IgD-negative memory B cell (primary cell): Measurements from ENCODE around the gene MBLAC1. TPM values are rescaled to one million over a fixed set of nuclear protein-coding genes. Genes with fewer than 3 reads are reported as not detected.
"Not testable (repeated sequence)": the region's sequence is repeated elsewhere in the genome, so short reads cannot be mapped to it uniquely, and the experiment has no call there.

Experiments
- H3K27ac Mint-ChIP-seq, 3 donors: one replicate each; pipeline ENCODE4 v1.8.0; 2020 to 2022; ENCODE audit warnings: mild to moderate bottlenecking in 3 of 3, mixed read lengths in 3 of 3, moderate library complexity in 1 of 3
- H3K27me3 Mint-ChIP-seq: one replicate; pipeline ENCODE4 v1.8.0; 2021; ENCODE audit warnings: mixed read lengths
- H3K36me3 Mint-ChIP-seq: one replicate; pipeline ENCODE4 v1.8.0; 2020; ENCODE audit warnings: mild to moderate bottlenecking, mixed read lengths
- H3K4me1 Mint-ChIP-seq, 3 donors: one replicate each; pipeline ENCODE4 v1.8.0; 2020 to 2022; ENCODE audit warnings: mixed read lengths in 3 of 3, mild to moderate bottlenecking in 1 of 3
- H3K4me3 Mint-ChIP-seq, 4 donors: one replicate each; pipeline ENCODE4 v1.8.0; 2020 to 2022; ENCODE audit warnings: mild to moderate bottlenecking in 4 of 4, mixed read lengths in 4 of 4, moderate library complexity in 3 of 4
- H3K9me3 Mint-ChIP-seq, 3 donors: one replicate each; pipeline ENCODE4 v1.8.0; 2020 to 2021; ENCODE audit warnings: mixed read lengths in 3 of 3, mild to moderate bottlenecking in 1 of 3
- polyA plus RNA-seq: library from polyadenylated mRNA; unstranded; fragments of 300-500 nt; fragmentation: Illumina TruSeq; gene quantifications from one replicate; pipeline ENCODE4 v1.2.3, GENCODE V29; 2021

Gene MBLAC1
- polyA plus RNA-seq, 1 donor from 2014 or later: 1.4 TPM

DNA sequence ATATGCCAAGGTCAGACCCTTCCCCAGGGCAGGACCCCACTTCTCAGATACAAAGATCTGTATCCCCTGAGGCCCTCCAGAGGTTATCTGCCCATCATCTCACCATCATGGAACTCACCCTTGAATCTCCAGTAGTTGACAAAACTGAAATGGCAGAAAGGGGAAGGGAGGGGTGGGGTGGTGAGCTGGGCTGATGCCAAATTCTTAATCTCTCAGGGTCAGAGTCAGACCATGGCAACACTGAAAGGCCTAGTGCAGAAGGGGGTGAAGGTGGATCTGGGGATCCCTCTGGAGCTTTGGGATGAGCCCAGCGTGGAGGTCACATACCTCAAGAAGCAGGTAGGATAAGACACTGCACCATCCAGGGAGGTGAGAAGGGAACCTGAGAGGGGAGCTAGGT is 4.2 kb upstream of the MBLAC1 start:
- peak overlapping the region in 2 of 4 donors; percentile 28 to 70 for H3K4me3 Mint-ChIP-seq
- H3K27me3 Mint-ChIP-seq: no peaks in the 10 kb centered on the region
- no peaks in the 10 kb centered on the region for H3K9me3 Mint-ChIP-seq
- H3K4me1 Mint-ChIP-seq: peaks cover 30 to 33% (median 31%) of the 10 kb centered on the region in 3 donors
- H3K36me3 Mint-ChIP-seq: peaks cover 5% of the 10 kb centered on the region
- H3K27ac Mint-ChIP-seq: no peak overlapping the region

DNA sequence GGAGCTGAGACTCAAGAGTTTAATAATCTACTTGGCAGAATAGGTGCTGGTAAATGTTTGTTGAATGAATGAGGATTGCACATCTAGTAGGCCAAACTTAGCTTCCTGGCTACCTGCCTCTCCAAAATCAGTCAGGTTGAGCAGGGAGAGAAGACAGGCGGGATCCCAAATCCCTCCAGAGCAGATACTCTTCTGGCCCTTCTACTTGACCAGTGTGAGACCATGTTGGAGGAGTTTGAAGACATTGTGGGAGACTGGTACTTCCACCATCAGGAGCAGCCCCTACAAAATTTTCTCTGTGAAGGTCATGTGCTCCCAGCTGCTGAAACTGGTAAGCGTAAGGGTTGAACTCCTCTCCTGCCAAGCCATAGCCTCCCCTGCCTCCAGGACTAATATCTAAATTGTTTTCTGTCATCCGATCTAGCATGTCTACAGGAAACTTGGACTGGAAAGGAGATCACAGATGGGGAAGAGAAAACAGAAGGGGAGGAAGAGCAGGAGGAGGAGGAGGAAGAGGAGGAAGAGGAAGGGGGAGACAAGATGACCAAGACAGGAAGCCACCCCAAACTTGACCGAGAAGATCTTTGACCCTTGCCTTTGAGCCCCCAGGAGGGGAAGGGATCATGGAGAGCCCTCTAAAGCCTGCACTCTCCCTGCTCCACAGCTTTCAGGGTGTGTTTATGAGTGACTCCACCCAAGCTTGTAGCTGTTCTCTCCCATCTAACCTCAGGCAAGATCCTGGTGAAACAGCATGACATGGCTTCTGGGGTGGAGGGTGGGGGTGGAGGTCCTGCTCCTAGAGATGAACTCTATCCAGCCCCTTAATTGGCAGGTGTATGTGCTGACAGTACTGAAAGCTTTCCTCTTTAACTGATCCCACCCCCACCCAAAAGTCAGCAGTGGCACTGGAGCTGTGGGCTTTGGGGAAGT is 2.2 kb upstream of the MBLAC1 start:
- H3K27me3 Mint-ChIP-seq: no peaks in the 10 kb centered on the region
- H3K4me1 Mint-ChIP-seq: peaks cover 22 to 30% (median 26%) of the 10 kb centered on the region in 3 donors
- no peaks in the 10 kb centered on the region for H3K9me3 Mint-ChIP-seq
- peak overlapping the region; percentile 44 to 96 (median 82) for H3K4me3 Mint-ChIP-seq
- H3K36me3 Mint-ChIP-seq: peaks cover 5% of the 10 kb centered on the region
- H3K27ac Mint-ChIP-seq: peak overlapping the region in 2 of 3 donors; percentile 78 to 93

DNA sequence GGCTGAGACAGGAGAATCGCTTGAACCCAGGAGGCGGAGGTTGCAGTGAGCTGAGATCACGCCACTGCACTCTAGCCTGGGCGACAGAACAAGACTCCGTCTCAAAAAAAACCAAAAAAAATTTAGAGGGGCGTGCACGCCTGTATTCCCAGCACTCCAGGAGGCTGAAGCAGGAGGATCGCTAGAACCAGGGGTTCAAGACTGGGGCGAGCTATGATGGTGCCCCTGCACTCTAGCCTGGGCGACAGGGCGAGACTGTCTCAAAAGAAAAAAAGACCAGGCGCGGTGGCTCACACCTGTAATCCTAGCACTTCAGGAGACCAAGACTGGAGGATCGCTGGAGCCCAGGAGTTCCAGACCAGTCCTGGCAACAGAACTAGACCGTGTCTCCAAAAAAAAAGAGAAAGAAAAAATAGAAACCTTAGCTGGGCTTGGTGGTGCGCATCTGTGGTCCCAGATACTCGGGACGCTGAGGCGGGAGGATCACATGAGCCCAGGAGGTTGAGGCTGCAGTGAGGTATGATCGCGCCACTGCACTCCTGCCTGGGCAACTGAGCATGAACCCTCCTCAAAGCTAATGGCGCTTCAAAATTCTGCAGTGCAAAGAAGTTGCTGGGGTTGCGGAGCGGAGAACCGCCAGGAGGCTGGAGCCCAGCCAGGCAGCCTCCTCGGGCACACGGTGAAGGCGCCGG is 382 bp upstream of the MBLAC1 start:
- no peaks in the 10 kb centered on the region for H3K9me3 Mint-ChIP-seq
- H3K4me3 Mint-ChIP-seq: peak overlapping the region; percentile 96 to 100 (median 100)
- peaks cover 18 to 20% (median 19%) of the 10 kb centered on the region in 3 donors for H3K4me1 Mint-ChIP-seq
- peak overlapping the region; percentile 93 to 99 (median 99) for H3K27ac Mint-ChIP-seq
- peaks cover 5% of the 10 kb centered on the region for H3K36me3 Mint-ChIP-seq
- H3K27me3 Mint-ChIP-seq: no peaks in the 10 kb centered on the region

DNA sequence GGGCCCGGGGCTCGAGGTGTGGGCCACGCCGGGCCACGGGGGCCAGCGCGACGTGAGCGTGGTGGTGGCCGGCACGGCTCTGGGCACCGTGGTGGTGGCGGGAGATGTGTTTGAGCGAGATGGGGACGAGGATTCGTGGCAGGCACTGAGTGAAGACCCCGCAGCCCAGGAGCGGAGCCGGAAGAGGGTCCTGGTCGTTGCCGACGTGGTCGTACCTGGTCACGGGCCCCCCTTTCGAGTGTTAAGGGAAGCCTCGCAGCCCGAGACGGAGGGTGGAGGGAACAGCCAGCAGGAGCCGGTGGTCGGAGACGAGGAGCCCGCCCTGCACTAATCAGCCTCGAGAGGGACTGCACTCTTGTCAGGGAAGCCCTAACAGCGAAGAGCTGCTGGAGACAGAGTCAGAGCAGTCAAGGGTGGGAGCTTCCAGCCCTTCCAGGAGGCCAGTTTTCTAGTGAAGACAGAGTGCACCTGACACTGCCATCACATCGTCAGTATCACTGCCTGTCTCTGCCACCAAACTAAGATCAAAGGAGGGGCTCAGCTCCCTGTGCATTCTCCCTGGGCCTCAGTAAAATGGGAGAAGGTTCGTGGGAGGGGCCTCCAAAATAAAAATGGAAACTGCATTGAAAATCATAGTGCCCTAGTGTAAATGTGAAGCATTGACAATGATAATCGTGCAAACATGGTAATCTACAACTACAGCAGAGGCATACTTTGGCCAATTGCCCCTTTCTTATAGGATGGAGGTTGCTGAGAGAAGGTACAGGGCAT is 1.3 kb downstream of the MBLAC1 start:
- H3K36me3 Mint-ChIP-seq: peaks cover 2% of the 10 kb centered on the region
- H3K4me3 Mint-ChIP-seq: peak overlapping the region; percentile 78 to 90 (median 80)
- no peaks in the 10 kb centered on the region for H3K27me3 Mint-ChIP-seq
- H3K9me3 Mint-ChIP-seq: no peaks in the 10 kb centered on the region
- peak overlapping the region; percentile 27 to 69 (median 59) for H3K27ac Mint-ChIP-seq
- peaks cover 24 to 25% (median 24%) of the 10 kb centered on the region in 3 donors for H3K4me1 Mint-ChIP-seq

DNA sequence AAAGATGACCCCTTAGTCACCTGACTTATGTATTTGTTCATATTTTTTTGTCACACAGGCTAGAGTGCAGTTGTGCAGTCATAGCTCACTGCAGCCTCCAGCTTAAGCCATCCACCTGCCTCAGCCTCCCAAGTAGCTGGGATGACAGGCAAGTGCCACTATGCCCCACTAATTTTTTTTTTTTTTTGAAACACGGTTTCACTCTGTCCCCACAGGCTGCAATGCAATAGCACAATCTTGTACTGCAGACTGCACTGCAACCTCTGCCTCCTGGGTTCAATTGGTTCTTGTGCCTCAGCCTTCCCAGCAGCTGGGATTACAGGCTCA is 1.8 kb downstream of the MBLAC1 start:
- Mint-ChIP-seq H3K36me3 (peaks cover 2% of the 10 kb centered on the region), H3K4me3 (peak overlapping the region in 3 of 4 donors; percentile 78 to 90 (median 81)), H3K9me3 (no peaks in the 10 kb centered on the region), H3K4me1 (peaks cover 24 to 25% (median 24%) of the 10 kb centered on the region in 3 donors), H3K27ac (peak overlapping the region in 1 of 3 donors; percentile 69), H3K27me3 (no peaks in the 10 kb centered on the region)

DNA sequence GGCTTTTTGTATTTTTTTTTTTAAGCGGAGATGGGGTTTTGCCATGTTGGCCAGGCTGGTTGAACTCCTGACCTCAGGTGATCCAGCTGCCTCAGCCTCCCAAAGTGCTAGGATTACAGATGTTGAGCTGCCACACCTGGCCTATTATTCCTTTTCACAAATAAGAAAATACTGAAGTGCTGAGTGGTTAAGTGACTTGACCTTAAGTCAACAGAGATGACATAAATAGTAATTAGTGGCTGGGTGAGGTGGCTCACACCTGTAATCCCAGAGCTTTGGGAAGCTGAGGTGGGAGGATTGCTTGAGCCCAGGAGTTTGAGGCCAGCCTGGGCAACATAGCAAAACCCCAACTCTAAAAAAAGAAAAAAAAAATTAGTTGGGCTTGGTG is 3.4 kb downstream of the MBLAC1 start:
- H3K27ac Mint-ChIP-seq, H3K4me3 Mint-ChIP-seq, H3K9me3 Mint-ChIP-seq, H3K36me3 Mint-ChIP-seq, H3K27me3 Mint-ChIP-seq: not testable (repeated sequence)
- peaks cover 12 to 22% (median 12%) of the 10 kb centered on the region in 3 donors for H3K4me1 Mint-ChIP-seq

DNA sequence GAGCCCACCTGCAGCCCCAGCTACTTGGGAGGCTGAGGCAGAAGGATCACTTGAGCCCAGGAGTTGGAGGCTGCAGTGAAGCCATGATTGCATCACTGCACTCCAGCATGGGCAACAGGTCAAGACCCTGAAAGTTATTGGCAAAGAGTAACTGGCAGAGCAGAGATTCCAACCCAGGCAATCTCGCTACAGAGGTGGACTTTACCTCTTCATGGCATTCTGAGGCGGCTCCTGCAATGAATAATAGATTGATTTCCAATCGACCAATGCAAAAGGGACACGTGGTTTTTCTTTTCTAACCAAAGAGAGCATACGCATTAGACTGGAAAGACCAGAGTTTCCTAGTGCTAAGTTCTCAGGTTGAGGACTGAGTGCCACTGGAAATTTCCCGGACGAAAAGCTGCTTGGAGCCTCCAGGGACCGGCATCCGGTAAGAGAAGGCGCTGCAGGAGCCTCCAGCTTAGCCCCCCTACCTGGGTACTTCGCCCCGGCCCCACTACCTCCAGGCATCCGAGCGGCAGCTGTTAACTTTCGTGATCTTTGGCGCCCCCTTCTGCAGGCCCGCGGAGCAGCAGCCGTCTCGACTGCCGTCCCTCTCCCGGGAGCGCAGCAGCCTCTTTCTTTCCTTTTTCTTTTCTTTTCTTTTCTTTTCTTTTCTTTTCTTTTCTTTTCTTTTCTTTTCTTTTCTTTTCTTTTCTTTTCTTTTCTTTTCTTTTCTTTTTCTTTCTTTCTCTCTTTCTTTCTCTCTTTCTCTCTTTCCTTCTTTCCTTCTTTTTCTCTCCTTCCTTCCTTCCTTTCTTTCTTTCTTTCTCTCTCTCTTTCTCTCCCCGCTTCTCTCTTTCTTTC is 4.1 kb downstream of the MBLAC1 start:
- Mint-ChIP-seq H3K27me3 (no peaks in the 10 kb centered on the region), H3K4me3 (peak overlapping the region in 2 of 4 donors; percentile 43 to 63), H3K4me1 (peaks cover 9 to 18% (median 12%) of the 10 kb centered on the region in 3 donors), H3K9me3 (no peaks in the 10 kb centered on the region), H3K36me3 (peaks cover 2% of the 10 kb centered on the region), H3K27ac (no peak overlapping the region)

DNA sequence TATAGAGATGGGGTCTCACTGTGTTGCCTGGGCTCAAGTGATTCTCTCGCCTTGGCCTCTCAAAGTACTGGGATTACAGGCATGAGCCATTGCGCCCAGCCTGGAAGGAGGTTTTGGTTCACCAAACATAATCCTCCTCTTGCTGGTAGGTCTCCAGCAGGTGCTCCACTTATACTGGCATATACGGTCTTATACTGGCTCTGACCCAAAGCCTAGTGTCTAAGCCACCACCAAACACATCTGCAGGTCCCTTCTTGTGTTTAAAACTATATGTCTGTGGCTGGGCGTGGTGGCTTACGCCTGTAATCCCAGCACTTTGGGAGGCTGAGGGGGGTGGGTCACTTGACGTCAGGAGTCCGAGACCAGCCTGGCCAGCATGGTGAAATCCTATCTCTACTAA is 5.4 kb downstream of the MBLAC1 start:
- peak overlapping the region in 1 of 3 donors; percentile 56 for H3K27ac Mint-ChIP-seq
- H3K4me3 Mint-ChIP-seq: peak overlapping the region in 1 of 4 donors; percentile 45
- no peaks in the 10 kb centered on the region for H3K9me3 Mint-ChIP-seq
- no peaks in the 10 kb centered on the region for H3K36me3 Mint-ChIP-seq
- no peaks in the 10 kb centered on the region for H3K27me3 Mint-ChIP-seq
- H3K4me1 Mint-ChIP-seq: peaks cover 4 to 11% (median 10%) of the 10 kb centered on the region in 3 donors

DNA sequence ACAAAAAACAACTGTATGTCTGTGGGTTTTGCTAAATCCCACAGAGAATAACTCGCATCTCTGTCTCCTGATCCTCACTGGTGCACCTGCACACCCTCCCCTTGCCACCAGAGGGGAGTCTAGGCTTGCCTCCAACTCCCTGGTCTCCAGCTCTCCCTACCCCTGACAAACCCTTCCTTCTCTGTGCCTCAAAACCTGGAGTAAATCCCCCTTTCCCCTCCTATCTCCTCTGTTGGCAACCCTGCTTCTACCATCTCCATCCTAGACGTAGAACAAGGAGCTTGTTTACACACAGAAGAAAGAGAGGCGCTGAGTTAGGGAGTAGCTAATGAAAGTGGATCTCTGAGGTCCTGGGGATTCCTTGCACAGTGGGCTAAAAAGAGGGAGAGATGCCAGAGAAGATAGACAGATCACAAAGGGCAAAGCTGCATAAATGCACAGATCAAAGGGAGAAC is 6.0 kb downstream of the MBLAC1 start:
- H3K36me3 Mint-ChIP-seq: no peaks in the 10 kb centered on the region
- peaks cover 6 to 13% (median 12%) of the 10 kb centered on the region in 3 donors for H3K4me1 Mint-ChIP-seq
- H3K4me3 Mint-ChIP-seq: peak overlapping the region in 2 of 4 donors; percentile 45 to 47
- H3K9me3 Mint-ChIP-seq: no peaks in the 10 kb centered on the region
- H3K27ac Mint-ChIP-seq: peak overlapping the region in 1 of 3 donors; percentile 56
- no peaks in the 10 kb centered on the region for H3K27me3 Mint-ChIP-seq

DNA sequence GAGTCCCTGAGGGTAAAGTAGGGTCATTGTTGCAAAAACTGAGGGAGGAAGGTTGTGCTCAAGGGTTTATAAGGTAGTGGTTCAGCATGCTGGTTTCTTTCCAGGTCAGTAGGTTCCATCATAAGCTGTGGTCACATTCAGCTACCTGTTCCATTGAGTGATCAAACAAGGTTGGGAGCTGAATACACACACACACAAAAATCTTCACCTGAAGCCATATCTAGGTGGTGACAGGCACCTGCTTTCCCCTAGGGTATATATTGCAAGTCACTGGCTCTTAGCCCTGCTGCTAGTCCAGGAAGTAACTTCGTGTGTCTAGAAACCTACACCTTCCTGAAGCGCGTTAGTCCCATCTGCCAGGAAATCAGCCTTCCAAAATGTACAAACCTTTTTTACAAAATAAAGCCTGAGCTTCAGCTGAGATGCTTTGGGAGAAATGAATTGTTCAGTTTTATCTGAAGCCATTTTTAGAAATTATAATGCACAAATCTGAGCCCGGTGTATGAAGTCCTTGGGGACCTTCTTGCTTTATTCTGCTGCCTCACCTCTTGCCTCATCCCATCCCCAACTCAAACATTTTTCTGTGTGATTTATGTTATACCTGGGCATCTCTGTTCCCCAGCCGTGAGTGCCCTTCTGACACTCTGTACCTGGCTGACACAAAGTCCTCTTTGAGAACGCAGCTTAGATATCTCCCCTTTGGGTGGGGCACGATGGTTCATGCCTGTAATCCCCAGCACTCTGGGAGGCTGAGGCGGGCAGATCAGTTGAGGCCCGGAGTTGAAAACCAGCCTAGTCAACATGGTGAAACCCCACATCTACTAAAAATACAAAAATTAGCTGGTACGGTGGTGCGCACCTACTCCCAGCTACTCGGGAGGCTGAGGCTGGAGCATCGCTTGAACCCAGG is 11.3 kb downstream of the MBLAC1 start:
- H3K4me3 Mint-ChIP-seq: peak overlapping the region; percentile 27 to 91 (median 70)
- H3K9me3 Mint-ChIP-seq: no peaks in the 10 kb centered on the region
- peak overlapping the region in 2 of 3 donors; percentile 63 to 94 for H3K27ac Mint-ChIP-seq
- H3K27me3 Mint-ChIP-seq: no peaks in the 10 kb centered on the region
- H3K36me3 Mint-ChIP-seq: no peaks in the 10 kb centered on the region
- H3K4me1 Mint-ChIP-seq: peaks cover 8 to 16% (median 14%) of the 10 kb centered on the region in 3 donors

DNA sequence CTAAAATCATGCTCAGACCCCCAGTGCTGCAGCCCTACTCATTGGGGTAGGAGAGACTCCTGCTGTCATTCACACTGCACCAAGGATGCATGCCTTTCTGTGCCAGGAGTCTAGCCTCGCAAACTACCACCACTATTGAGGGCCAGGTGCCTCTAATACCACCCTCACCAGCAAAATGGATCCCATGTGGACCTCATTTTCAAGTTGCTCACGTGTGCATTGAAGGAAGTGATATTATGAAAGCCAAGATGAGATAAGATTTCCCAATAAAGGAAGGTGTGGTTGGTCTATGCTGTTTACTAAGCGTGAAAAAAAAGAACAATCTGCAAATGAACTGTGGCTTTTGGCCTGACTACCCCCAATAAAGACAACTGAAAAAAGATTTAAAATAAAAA is 14.8 kb downstream of the MBLAC1 start:
- Mint-ChIP-seq H3K36me3 (no peaks in the 10 kb centered on the region), H3K4me3 (no peak overlapping the region), H3K9me3 (no peaks in the 10 kb centered on the region), H3K4me1 (peaks cover 8 to 16% (median 14%) of the 10 kb centered on the region in 3 donors), H3K27ac (no peak overlapping the region), H3K27me3 (no peaks in the 10 kb centered on the region)

DNA sequence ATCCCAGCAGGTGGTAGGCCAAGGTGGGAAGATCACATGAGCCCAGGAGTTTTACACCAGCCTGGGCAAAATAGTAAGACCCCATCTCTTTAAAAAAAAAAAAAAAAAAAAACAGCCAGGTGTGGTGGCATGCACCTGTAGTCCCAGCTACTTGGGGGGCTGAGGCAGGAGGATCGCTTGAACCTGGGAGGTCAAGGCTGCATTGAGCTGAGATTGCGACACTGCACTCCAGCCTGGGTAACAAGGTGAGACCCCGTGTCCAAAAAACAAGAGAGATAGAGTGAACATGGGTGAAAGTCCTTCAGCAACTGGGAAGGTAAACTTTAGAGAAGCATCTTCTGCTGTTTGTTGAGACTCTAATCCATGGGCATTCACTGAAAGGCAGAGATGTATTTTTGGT is 15.7 kb downstream of the MBLAC1 start:
- Mint-ChIP-seq H3K27me3 (no peaks in the 10 kb centered on the region), H3K36me3 (no peaks in the 10 kb centered on the region), H3K9me3 (no peaks in the 10 kb centered on the region), H3K4me1 (peaks cover 8 to 16% (median 14%) of the 10 kb centered on the region in 3 donors), H3K4me3 (no peak overlapping the region), H3K27ac (no peak overlapping the region)

DNA sequence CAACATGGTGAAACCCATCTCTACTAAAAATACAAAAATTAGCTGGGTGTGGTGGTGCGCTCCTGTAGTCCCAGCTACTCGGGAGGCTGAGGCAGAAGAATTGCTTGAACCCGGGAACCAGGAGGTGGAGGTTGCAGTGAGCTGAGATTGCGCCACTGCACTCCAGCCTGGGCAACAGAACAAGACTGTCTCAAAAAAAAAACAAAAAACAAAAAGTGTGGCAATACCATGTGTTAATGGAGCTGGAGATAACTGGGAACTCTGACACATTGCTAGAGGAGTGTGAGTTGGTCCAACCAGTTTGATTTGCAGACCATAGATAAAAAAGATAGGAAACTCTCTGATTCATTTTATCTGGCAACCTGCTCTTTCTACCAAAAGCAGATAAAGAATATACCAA is 19.6 kb downstream of the MBLAC1 start:
- not testable (repeated sequence) for H3K27me3 Mint-ChIP-seq, H3K4me3 Mint-ChIP-seq, H3K9me3 Mint-ChIP-seq, H3K27ac Mint-ChIP-seq, H3K36me3 Mint-ChIP-seq
- H3K4me1 Mint-ChIP-seq: peaks cover 11 to 17% (median 13%) of the 10 kb centered on the region in 3 donors
